Loucy (cell line): Measurements from ENCODE around the gene PRPF40B.

ENCODE experiments used
- EZH2phosphoT487 ChIP-seq: fragments of 200-600 bp; IDR thresholded peaks from 2 replicates; pipeline ENCODE4 v1.6.1; 2018; ENCODE audit warnings: antibody characterized with exemption, mild to moderate bottlenecking, moderate library complexity, borderline replicate concordance
- TF ChIP-seq, protein P1 (sequence below): fragments of 200-600 bp; sonication (generic); conservative IDR thresholded peaks from 2 replicates; pipeline ENCODE4 v1.5.1; 2014; ENCODE audit warnings: mild to moderate bottlenecking, antibody characterized with exemption, low read length

DNA sequence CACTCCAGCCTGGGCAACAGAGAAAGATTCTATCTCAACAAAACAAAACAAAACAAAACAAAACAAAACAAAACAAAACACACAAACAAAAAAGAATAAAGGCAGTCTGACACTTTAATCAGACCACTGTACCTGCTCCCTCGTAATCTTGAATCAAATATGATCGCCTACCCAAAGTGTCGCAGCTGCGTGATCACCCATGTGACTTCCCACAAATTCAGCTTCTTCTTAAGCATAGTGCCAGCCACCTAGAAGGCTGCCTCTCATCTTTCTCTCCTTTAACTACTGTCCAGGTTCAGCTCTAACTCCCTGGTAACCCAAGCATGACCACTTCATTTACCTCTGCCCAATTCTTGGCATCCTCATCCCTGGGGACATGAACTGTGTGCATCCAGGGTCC lies 46.4 kb downstream of the PRPF40B start:
- TF ChIP-seq, protein P1, sequence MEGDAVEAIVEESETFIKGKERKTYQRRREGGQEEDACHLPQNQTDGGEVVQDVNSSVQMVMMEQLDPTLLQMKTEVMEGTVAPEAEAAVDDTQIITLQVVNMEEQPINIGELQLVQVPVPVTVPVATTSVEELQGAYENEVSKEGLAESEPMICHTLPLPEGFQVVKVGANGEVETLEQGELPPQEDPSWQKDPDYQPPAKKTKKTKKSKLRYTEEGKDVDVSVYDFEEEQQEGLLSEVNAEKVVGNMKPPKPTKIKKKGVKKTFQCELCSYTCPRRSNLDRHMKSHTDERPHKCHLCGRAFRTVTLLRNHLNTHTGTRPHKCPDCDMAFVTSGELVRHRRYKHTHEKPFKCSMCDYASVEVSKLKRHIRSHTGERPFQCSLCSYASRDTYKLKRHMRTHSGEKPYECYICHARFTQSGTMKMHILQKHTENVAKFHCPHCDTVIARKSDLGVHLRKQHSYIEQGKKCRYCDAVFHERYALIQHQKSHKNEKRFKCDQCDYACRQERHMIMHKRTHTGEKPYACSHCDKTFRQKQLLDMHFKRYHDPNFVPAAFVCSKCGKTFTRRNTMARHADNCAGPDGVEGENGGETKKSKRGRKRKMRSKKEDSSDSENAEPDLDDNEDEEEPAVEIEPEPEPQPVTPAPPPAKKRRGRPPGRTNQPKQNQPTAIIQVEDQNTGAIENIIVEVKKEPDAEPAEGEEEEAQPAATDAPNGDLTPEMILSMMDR: no peak
- TF ChIP-seq EZH2phosphoT487: no peak
